ENCODE results near the gene SLC30A9. TPM values are rescaled to one million over a fixed set of nuclear protein-coding genes. Genes with fewer than 3 reads are reported as not detected.
A peak's percentile ranks its signal among the peaks of the same experiment; 100 is the strongest.

Gene SLC30A9
- total and polyA plus RNA-seq, 2 of the 13 experiments (the other 11 are each of a cell fraction or from before 2014, with no cell fraction given): 27.5 to 72.8 TPM

DNA sequence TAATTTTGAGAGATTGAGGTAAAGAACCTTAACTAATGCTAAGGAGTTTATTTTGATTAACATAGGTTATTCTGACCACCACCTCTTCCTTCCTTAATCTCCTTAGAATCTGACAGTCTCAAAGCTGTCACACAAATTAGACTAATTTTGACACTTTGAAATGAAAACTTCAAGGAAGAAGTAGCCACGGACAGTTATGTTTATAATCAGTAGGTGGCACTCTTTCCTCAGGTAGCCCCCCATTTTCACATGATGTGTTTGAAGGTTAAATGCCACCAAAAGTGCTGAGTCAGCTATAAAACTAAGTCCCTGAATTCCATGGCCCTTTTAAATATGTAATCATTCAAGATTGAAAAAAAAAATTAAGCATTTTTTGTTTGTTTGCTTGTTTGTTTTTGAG, 32.7 kb upstream of the SLC30A9 start (continued):
- TF ChIP-seq MAFG (CRISPR knock-in tag; IDR thresholded peaks at IDR 0.05) (peak; percentile 83), MAFK (conservative IDR thresholded peaks at IDR 0.05 in 1 of 2, IDR thresholded peaks at IDR 0.05 in 1 of 2; ENCODE audit: low read length in 2 of 2) (peak; percentile 100)

DNA sequence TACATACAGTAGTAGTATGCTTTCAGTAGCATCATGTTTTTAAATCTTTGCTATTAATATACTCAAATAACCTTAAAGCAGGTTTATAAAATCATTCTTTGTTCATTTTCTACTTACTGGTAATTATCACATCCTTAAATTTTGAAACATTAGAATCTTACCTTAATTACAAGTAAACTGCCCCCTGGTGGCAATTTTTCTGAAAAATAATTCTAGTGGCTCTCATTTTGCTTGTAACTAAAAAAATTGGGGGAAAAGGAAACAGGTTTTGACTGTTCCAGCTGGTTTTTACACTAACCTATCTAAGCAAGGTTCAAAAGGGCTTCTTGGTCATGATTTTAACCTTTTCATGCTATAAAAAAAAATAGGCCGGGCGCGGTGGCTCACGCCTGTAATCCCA, 27.2 kb upstream of the SLC30A9 start:
- H3K4me3 ChIP-seq (replicated peaks in 1 of 3; ENCODE audit: insufficient read depth in 1 of 3, low read depth in 2 of 3, low read length in 3 of 3): no peak overlapping the region
- H3K4me1 ChIP-seq (ENCODE audit: insufficient read depth, low read length): no peaks in the 10 kb centered on the region
- H3K9me3 ChIP-seq (ENCODE audit: low read length): no peaks in the 10 kb centered on the region
- ATAC-seq: no peak
- H3K79me2 ChIP-seq (ENCODE audit: insufficient read depth, low read length): no peaks in the 10 kb centered on the region
- no peak overlapping the region for H3K9ac ChIP-seq (ENCODE audit: insufficient read depth, low read depth, low read length)
- no peaks in the 10 kb centered on the region for H3K36me3 ChIP-seq (replicated peaks in 1 of 2; ENCODE audit: control insufficient read depth in 1 of 2, insufficient read depth in 2 of 2, low read length in 2 of 2)
- intact Hi-C loops (cut with micrococcal nuclease; ENCODE audit: unreplicated experiment): no loop called here
- no peaks in the 10 kb centered on the region; a peak in 1 of 5 replicates for H3K27me3 ChIP-seq (ENCODE audit: control insufficient read depth in 1 of 2, insufficient read depth in 2 of 2, low read length in 2 of 2)
- no peak overlapping the region for H3K27ac ChIP-seq (ENCODE audit: extremely low read length, insufficient read depth, low read length)
- POLR2A ChIA-PET: no interaction called here
- H3K4me2 ChIP-seq (ENCODE audit: low read depth, low read length): no peak overlapping the region
- WGBS (ENCODE audit: low lambda C conversion rate): 100% methylated on average over 4 of the region's 4 CpGs
- no peak for FAIRE-seq
- DNase-seq (ENCODE audit: low spot score): peak; percentile 37
- BruUV-seq (replicated peaks): no TSS peak
- in situ Hi-C loops (cut with HindIII; ENCODE audit: extremely low pct_ligation_motif_present, low pct_unique_long_range_greater_than_20kb): no loop called here
- CTCF ChIA-PET (ENCODE audit: low intra/inter-chr PET ratio, low total read pairs): interaction anchor here (0.7 to 1.4 kb wide), 2 partner anchors 109 to 271 kb away, joined by 3 read pairs; no protein-coding TSS in a partner anchor
- H4K20me1 ChIP-seq (ENCODE audit: insufficient read depth, low read length): no peaks in the 10 kb centered on the region
- no peak overlapping the region for H2AFZ ChIP-seq (ENCODE audit: low read length)
- TF ChIP-seq ZNF567 (CRISPR knock-in tag; IDR thresholded peaks at IDR 0.05; ENCODE audit: borderline replicate concordance): no peak
- TF ChIP-seq IRF2 (CRISPR knock-in tag; IDR thresholded peaks at IDR 0.05): no peak
- no peak for TF ChIP-seq PHF20 (CRISPR knock-in tag; IDR thresholded peaks at IDR 0.05)
- TF ChIP-seq THYN1 (CRISPR knock-in tag; IDR thresholded peaks at IDR 0.05; ENCODE audit: borderline replicate concordance, low read depth): no peak
- TF ChIP-seq, protein P1, sequence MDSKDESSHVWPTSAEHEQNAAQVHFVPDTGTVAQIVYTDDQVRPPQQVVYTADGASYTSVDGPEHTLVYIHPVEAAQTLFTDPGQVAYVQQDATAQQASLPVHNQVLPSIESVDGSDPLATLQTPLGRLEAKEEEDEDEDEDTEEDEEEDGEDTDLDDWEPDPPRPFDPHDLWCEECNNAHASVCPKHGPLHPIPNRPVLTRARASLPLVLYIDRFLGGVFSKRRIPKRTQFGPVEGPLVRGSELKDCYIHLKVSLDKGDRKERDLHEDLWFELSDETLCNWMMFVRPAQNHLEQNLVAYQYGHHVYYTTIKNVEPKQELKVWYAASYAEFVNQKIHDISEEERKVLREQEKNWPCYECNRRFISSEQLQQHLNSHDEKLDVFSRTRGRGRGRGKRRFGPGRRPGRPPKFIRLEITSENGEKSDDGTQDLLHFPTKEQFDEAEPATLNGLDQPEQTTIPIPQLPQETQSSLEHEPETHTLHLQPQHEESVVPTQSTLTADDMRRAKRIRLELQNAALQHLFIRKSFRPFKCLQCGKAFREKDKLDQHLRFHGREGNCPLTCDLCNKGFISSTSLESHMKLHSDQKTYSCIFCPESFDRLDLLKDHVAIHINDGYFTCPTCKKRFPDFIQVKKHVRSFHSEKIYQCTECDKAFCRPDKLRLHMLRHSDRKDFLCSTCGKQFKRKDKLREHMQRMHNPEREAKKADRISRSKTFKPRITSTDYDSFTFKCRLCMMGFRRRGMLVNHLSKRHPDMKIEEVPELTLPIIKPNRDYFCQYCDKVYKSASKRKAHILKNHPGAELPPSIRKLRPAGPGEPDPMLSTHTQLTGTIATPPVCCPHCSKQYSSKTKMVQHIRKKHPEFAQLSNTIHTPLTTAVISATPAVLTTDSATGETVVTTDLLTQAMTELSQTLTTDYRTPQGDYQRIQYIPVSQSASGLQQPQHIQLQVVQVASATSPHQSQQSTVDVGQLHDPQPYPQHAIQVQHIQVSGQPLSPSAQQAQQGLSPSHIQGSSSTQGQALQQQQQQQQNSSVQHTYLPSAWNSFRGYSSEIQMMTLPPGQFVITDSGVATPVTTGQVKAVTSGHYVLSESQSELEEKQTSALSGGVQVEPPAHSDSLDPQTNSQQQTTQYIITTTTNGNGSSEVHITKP (CRISPR knock-in tag; IDR thresholded peaks at IDR 0.05; ENCODE audit: low read depth): no peak
- TF ChIP-seq ZNF670 (CRISPR knock-in tag; IDR thresholded peaks at IDR 0.05; ENCODE audit: borderline replicate concordance): no peak
- TF ChIP-seq ZNF30 (CRISPR knock-in tag; IDR thresholded peaks at IDR 0.05): no peak
- TF ChIP-seq ZIK1 (CRISPR knock-in tag; IDR thresholded peaks at IDR 0.05; ENCODE audit: borderline replicate concordance, low read depth): no peak
- no peak for TF ChIP-seq MTA1 (CRISPR knock-in tag; IDR thresholded peaks at IDR 0.05; ENCODE audit: borderline replicate concordance)
- TF ChIP-seq SCMH1 (CRISPR knock-in tag; IDR thresholded peaks at IDR 0.05; ENCODE audit: borderline replicate concordance): no peak

All from HepG2 (cell line).